Measurements from ENCODE around the gene PLEKHA1. TPM values are rescaled to one million over a fixed set of nuclear protein-coding genes. Genes with fewer than 3 reads are reported as not detected.

The PLEKHA1 gene
- total RNA-seq, 4 donors from 2014 or later, result 19.2 to 52.2 (median 35.0) TPM

DNA sequence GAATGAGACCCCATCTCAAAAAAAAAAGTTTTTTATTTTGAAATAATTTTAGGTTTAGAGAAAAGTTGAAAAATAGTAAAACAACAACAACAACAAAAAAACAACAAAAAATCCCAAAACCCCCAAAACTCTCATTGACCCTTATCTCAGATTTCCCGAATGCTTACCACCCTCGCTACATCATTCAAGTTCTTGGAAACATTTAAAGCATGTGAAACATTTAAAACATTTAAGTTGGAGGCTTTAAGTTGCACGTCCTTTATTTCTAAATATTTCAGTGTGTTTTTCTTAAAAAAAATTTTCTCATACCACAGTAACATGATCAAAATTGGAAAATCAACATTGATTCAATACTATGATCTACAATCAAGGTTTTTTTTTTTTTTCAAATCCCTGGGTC, 79.6 kb downstream of the PLEKHA1 start:
- Histone ChIP-seq H3K36me3 (no peaks in the 10 kb centered on the region), H3K9me3 (no peaks in the 10 kb centered on the region), H3K27ac (no peak overlapping the region), H3K4me1 (peaks cover 0 to 11% (median 0%) of the 10 kb centered on the region in 4 donors), H3K4me3 (no peak overlapping the region), H3K27me3 (no peaks in the 10 kb centered on the region)
- DNase-seq (ENCODE audit: low spot score in 2 of 2), result no peak
- 69 to 76% methylated on average over 3 of the region's 3 CpGs for WGBS, 2 donors
- TF ChIP-seq POLR2A (IDR thresholded peaks at IDR 0.05) (no peak), EP300 (IDR thresholded peaks at IDR 0.05) (no peak)
- TF ChIP-seq, protein P1, sequence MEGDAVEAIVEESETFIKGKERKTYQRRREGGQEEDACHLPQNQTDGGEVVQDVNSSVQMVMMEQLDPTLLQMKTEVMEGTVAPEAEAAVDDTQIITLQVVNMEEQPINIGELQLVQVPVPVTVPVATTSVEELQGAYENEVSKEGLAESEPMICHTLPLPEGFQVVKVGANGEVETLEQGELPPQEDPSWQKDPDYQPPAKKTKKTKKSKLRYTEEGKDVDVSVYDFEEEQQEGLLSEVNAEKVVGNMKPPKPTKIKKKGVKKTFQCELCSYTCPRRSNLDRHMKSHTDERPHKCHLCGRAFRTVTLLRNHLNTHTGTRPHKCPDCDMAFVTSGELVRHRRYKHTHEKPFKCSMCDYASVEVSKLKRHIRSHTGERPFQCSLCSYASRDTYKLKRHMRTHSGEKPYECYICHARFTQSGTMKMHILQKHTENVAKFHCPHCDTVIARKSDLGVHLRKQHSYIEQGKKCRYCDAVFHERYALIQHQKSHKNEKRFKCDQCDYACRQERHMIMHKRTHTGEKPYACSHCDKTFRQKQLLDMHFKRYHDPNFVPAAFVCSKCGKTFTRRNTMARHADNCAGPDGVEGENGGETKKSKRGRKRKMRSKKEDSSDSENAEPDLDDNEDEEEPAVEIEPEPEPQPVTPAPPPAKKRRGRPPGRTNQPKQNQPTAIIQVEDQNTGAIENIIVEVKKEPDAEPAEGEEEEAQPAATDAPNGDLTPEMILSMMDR (IDR thresholded peaks at IDR 0.05), result no peak

DNA sequence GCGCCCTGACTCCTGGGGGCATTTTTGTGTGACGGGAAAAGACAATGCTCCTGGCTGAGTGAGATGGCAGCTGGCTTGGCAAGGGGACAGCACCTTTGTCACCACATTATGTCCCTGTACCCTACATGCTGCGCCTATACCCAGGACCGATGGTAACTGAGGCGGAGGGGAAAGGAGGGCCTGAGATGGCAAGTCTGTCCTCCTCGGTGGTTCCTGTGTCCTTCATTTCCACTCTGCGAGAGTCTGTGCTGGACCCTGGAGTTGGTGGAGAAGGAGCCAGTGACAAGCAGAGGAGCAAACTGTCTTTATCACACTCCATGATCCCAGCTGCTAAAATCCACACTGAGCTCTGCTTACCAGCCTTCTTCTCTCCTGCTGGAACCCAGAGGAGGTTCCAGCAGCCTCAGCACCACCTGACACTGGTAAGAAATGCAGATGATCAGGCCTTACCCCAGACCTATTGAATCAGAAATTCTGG, 80.1 kb downstream of the PLEKHA1 start, which contains the start of gene ARMS2:
ARMS2 (plus strand) TSS at position 51 of the 478 bp plus-strand sequence; CDS start at position 126, 75 bp downstream.
- no peaks in the 10 kb centered on the region for H3K9me3 ChIP-seq
- 86 to 92% methylated on average over 7 of the region's 7 CpGs for WGBS, 2 donors

GRCh38 chr10:122455376-122456079, 81.0 kb downstream of the PLEKHA1 start:
- no peak overlapping the region for H3K4me3 ChIP-seq
- H3K27me3 ChIP-seq, result no peaks in the 10 kb centered on the region
- H3K9me3 ChIP-seq, result no peaks in the 10 kb centered on the region
- DNase-seq (ENCODE audit: low spot score in 2 of 2), result no peak
- H3K27ac ChIP-seq, result no peak overlapping the region
- TF ChIP-seq, protein P1 (IDR thresholded peaks at IDR 0.05), result no peak
- no peak for TF ChIP-seq EP300 (IDR thresholded peaks at IDR 0.05)
- TF ChIP-seq POLR2A (IDR thresholded peaks at IDR 0.05), result no peak
- no peaks in the 10 kb centered on the region for H3K36me3 ChIP-seq
- 80 to 87% methylated on average over 11 of the region's 11 CpGs for WGBS, 2 donors
- H3K4me1 ChIP-seq, result peaks cover 0 to 22% (median 5%) of the 10 kb centered on the region in 4 donors

More for the DNA sequence above, 80.1 kb downstream of the PLEKHA1 start, which contains the start of gene ARMS2:
- Histone ChIP-seq H3K27ac (no peak within 1 kb of the TSS), H3K27me3 (no peaks in the 10 kb centered on the region), H3K4me3 (no peak within 1 kb of the TSS), H3K36me3 (no peaks in the 10 kb centered on the region), H3K4me1 (peaks cover 0 to 14% (median 0%) of the 10 kb centered on the region in 4 donors)
- TF ChIP-seq, protein P1 (IDR thresholded peaks at IDR 0.05), result no peak
- TF ChIP-seq POLR2A (IDR thresholded peaks at IDR 0.05) (no peak), EP300 (IDR thresholded peaks at IDR 0.05) (no peak)
- no peak for DNase-seq (ENCODE audit: low spot score in 2 of 2)

GRCh38 chr10:122457934-122458333, 83.4 kb downstream of the PLEKHA1 start:
- Histone ChIP-seq H3K4me1 (peaks cover 0 to 29% (median 10%) of the 10 kb centered on the region in 4 donors), H3K27ac (peak overlapping the region in 2 of 4 donors; percentile 18 to 67), H3K27me3 (no peaks in the 10 kb centered on the region), H3K4me3 (no peak overlapping the region), H3K9me3 (no peaks in the 10 kb centered on the region), H3K36me3 (no peaks in the 10 kb centered on the region)
- TF ChIP-seq EP300 (IDR thresholded peaks at IDR 0.05), result no peak
- TF ChIP-seq, protein P1 (IDR thresholded peaks at IDR 0.05), result no peak
- no peak for TF ChIP-seq POLR2A (IDR thresholded peaks at IDR 0.05)
- 40 to 52% methylated on average over 5 of the region's 5 CpGs for WGBS, 2 donors
- DNase-seq (ENCODE audit: low spot score in 2 of 2), result no peak

- WGBS, 2 donors, result 78 to 83% methylated on average over 6 of the region's 6 CpGs
- no peaks in the 10 kb centered on the region for H3K9me3 ChIP-seq
- no peak for DNase-seq (ENCODE audit: low spot score in 2 of 2)
- peaks cover 0 to 36% (median 12%) of the 10 kb centered on the region in 4 donors for H3K4me1 ChIP-seq
- H3K36me3 ChIP-seq, result no peaks in the 10 kb centered on the region
- no peaks in the 10 kb centered on the region for H3K27me3 ChIP-seq
- H3K4me3 ChIP-seq, result no peak overlapping the region
- H3K27ac ChIP-seq, result no peak overlapping the region
- TF ChIP-seq, protein P1 (IDR thresholded peaks at IDR 0.05), result no peak
- TF ChIP-seq POLR2A (IDR thresholded peaks at IDR 0.05), result no peak
- TF ChIP-seq EP300 (IDR thresholded peaks at IDR 0.05), result no peak
These were observed 84.2 kb downstream of the PLEKHA1 start for GRCh38 chr10:122458693-122459092.

Data from tibial nerve (tissue), 4 donors.